K562 (cell line): ENCODE data around the gene FTL. TPM values are rescaled to one million over a fixed set of nuclear protein-coding genes. Genes with fewer than 3 reads are reported as not detected.

Experiments used
- ARID3B ChIP-seq: fragments of 250-450 bp; sonication (Bioruptor Pico); IDR thresholded peaks from 2 replicates; pipeline ENCODE4 v1.4.0; 2020; ENCODE audit warnings: borderline replicate concordance
- BCOR ChIP-seq: fragments of 450-650 bp; IDR thresholded peaks from 2 replicates; pipeline ENCODE4 v1.6.1; 2016
- GTF2B ChIP-seq: IDR thresholded peaks from 2 replicates; pipeline ENCODE4 v1.6.1; 2011; ENCODE audit not compliant: insufficient read length; ENCODE audit errors: extremely low read depth
- HINFP ChIP-seq: fragments of 450-650 bp; conservative IDR thresholded peaks from 2 replicates; pipeline ENCODE4 v1.6.1; 2016; ENCODE audit warnings: missing genetic modification characterization, low read depth, mild to moderate bottlenecking, control low read depth, missing compliant biosample characterization
- KDM2B ChIP-seq: fragments of 250-450 bp; sonication (Bioruptor Pico); IDR thresholded peaks from 2 replicates; pipeline ENCODE4 v1.8.0; 2021; ENCODE audit warnings: mild to moderate bottlenecking, moderate library complexity
- LCOR ChIP-seq: sonication (generic); formaldehyde crosslinking; IDR thresholded peaks from 2 replicates; pipeline ENCODE4 v1.8.0; 2022; ENCODE audit warnings: mild to moderate bottlenecking, missing genetic modification reagents
- NKRF ChIP-seq: fragments of 450-650 bp; IDR thresholded peaks from 2 replicates; pipeline ENCODE4 v1.6.1; 2016; ENCODE audit warnings: borderline replicate concordance
- PHB ChIP-seq: fragments of 250-450 bp; sonication (Bioruptor Pico); IDR thresholded peaks from 2 replicates; pipeline ENCODE4 v1.5.0; 2021
- PHF21A ChIP-seq: fragments of 450-650 bp; IDR thresholded peaks from 2 replicates; pipeline ENCODE4 v1.6.1; 2017; ENCODE audit warnings: low read depth, borderline replicate concordance
- RAD51 ChIP-seq: fragments of 450-650 bp; IDR thresholded peaks from 2 replicates; pipeline ENCODE4 v1.7.1; 2016; ENCODE audit warnings: low read depth, mild to moderate bottlenecking, borderline replicate concordance
- RBBP5 ChIP-seq: fragments of 200-600 bp; sonication (generic); IDR thresholded peaks from 2 replicates; pipeline ENCODE4 v1.6.1; 2012; ENCODE audit warnings: borderline replicate concordance, mild to moderate bottlenecking, low read length, control low read depth, inconsistent platforms; ENCODE audit not compliant: insufficient read depth, poor library complexity, severe bottlenecking
- RBM34 ChIP-seq: fragments of 200-400 bp; formaldehyde crosslinking; IDR thresholded peaks from 2 replicates; pipeline ENCODE4 v1.6.1; 2018; ENCODE audit warnings: low read length, borderline replicate concordance; ENCODE audit not compliant: insufficient read depth
- RNF219 ChIP-seq: fragments of 250-450 bp; sonication (Bioruptor Pico); IDR thresholded peaks from 2 replicates; pipeline ENCODE4 v1.5.0; 2022; ENCODE audit warnings: mild to moderate bottlenecking
- SIRT6 ChIP-seq: IDR thresholded peaks from one replicate; pipeline ENCODE4 v1.6.1; 2012; ENCODE audit warnings: low read depth, mild to moderate bottlenecking, control low read depth, inconsistent platforms, low read length, moderate library complexity
- TAF9B ChIP-seq: fragments of 450-650 bp; IDR thresholded peaks from 2 replicates; pipeline ENCODE4 v1.6.1; 2018; ENCODE audit warnings: mild to moderate bottlenecking; ENCODE audit not compliant: partially characterized antibody
- ZNF232 ChIP-seq: sonication (generic); formaldehyde crosslinking; IDR thresholded peaks from 2 replicates; pipeline ENCODE4 v1.8.0; 2022; ENCODE audit warnings: mild to moderate bottlenecking, missing genetic modification reagents
- ZNF830 ChIP-seq: fragments of 250-450 bp; sonication (Bioruptor Pico); IDR thresholded peaks from 2 replicates; pipeline ENCODE4 v1.5.0; 2021; ENCODE audit warnings: mild to moderate bottlenecking
- polyA plus RNA-seq, 8 experiments: library from polyadenylated mRNA; depleted of rRNA in 4 of 8; stranded (reverse) in 5 of 8; unstranded in 3 of 8; fragments of >200 nt; fragmentation: Nextera tagmentation in 2 of 8; fragmentation: Illumina TruSeq in 1 of 8; extraction: Ambion mirVana in 2 of 8; extraction: Trizol in 1 of 8; gene quantifications; 2 replicates each; pipeline versions ENCODE4 v1.2.1 to v1.2.3, GENCODE V29; 2011 to 2014; ENCODE audit warnings: inconsistent platforms in 1 of 8, missing spikeins in 1 of 8
- total RNA-seq, 7 experiments: library from RNA; depleted of rRNA in 6 of 7; stranded (reverse); fragments of >200 nt in 6 of 7; fragmentation: Illumina TruSeq in 2 of 7; extraction: Trizol in 2 of 7; gene quantifications; 2 replicates each; pipeline versions ENCODE4 v1.2.1 to v1.2.3, GENCODE V29; 2011 to 2021; ENCODE audit warnings: low replicate concordance in 1 of 7

The FTL gene
- total and polyA plus RNA-seq, 9 of the 15 experiments (the other 6 are each of a cell fraction or from before 2014, with no cell fraction given), result 1,231 to 27,415 (median 3,965) TPM

- TF ChIP-seq HINFP, result no peak
- TF ChIP-seq SIRT6, result peak; percentile 59
- TF ChIP-seq TAF9B, result peak; percentile 24
- TF ChIP-seq PHB (CRISPR knock-in tag), result peak; percentile 90
- TF ChIP-seq ZNF232 (CRISPR knock-in tag), result no peak
- TF ChIP-seq LCOR, result peak; percentile 17; the same call in 1 of the 2 replicates
- no peak for TF ChIP-seq RBM34
- TF ChIP-seq RBBP5, result no peak
- TF ChIP-seq ARID3B (CRISPR knock-in tag), result no peak
- no peak; the same call in 1 of the 2 replicates for TF ChIP-seq ZNF830
- peak; percentile 12; the same call in 1 of the 2 replicates for TF ChIP-seq NKRF
- TF ChIP-seq PHF21A, result no peak
- TF ChIP-seq BCOR, result no peak
- no peak for TF ChIP-seq KDM2B (CRISPR knock-in tag)
- TF ChIP-seq RAD51, result peak; percentile 59; the same call in 1 of the 2 replicates
- no peak for TF ChIP-seq GTF2B
- TF ChIP-seq RNF219 (CRISPR knock-in tag), result peak; percentile 9; the same call in 1 of the 2 replicates
These were observed 1.6 kb downstream of the FTL start (continued) for GRCh38 chr19:48966541-48967345.
